ENCODE data around the gene FBP2. TPM values are rescaled to one million over a fixed set of nuclear protein-coding genes. Genes with fewer than 3 reads are reported as not detected.

The FBP2 gene
- total and polyA plus RNA-seq, 10 of the 15 experiments (the other 5 are each of a cell fraction or from before 2014, with no cell fraction given), result 0.07 to 1.1 (median 0.12) TPM; not detected in 6

- H3K27ac ChIP-seq (ENCODE audit: control insufficient read depth, insufficient read depth), result no peak overlapping the region
- H3K4me3 ChIP-seq, result no peak overlapping the region
- ChIA-PET POLR2A (no interaction called here), CTCF (interaction anchor here (0.9 to 1.0 kb wide), 2 partner anchors 18 to 27 kb away, joined by 3 to 4 read pairs; partner anchors contain the start of gene PCAT7), SMC1A (ENCODE audit: uncharacterized antibody, unreplicated experiment) (interaction anchor here (1.0 to 1.6 kb wide), 2 partner anchors 10 to 19 kb away, joined by 3 to 6 read pairs; no protein-coding TSS in a partner anchor), RAD21 (ENCODE audit: unreplicated experiment) (no interaction called here)
- BruUV-seq (replicated peaks), result no TSS peak
- DNase-seq (ENCODE audit: low read depth, low spot score), result no peak
- no peaks in the 10 kb centered on the region for H3K27me3 ChIP-seq (replicated peaks in 1 of 2; ENCODE audit: control insufficient read depth in 2 of 2, insufficient read depth in 2 of 2, low read length in 1 of 2)
- in situ Hi-C loops (cut with MboI), result no loop called here
- no peaks in the 10 kb centered on the region for H4K20me1 ChIP-seq (ENCODE audit: control insufficient read depth, insufficient read depth)
- no peak overlapping the region for H3K4me2 ChIP-seq (ENCODE audit: control insufficient read depth, insufficient read depth)
- 33% methylated on average over 5 of the region's 5 CpGs for whole genome bisulfite sequencing (ENCODE audit: insufficient coverage, insufficient replicate concordance, low lambda C conversion rate, missing lambda C conversion rate)
- H3K9me3 ChIP-seq (replicated peaks; ENCODE audit: control insufficient read depth, insufficient read depth, low read length), result no peaks in the 10 kb centered on the region
- no peak for FAIRE-seq
- no peak for ATAC-seq
- H3K36me3 ChIP-seq (ENCODE audit: control insufficient read depth in 2 of 2, insufficient read depth in 2 of 2, low read length in 1 of 2), result no peaks in the 10 kb centered on the region
- peaks cover 3% of the 10 kb centered on the region; the same call in 1 of the 2 replicates for H3K4me1 ChIP-seq (ENCODE audit: control insufficient read depth, insufficient read depth, low read length)
- TF ChIP-seq HDAC2 (IDR thresholded peaks at IDR 0.05) (no peak), TCF3 (IDR thresholded peaks at IDR 0.05; ENCODE audit: borderline replicate concordance, insufficient read depth, low read depth, low read length) (no peak), SMARCA5 (IDR thresholded peaks at IDR 0.05) (no peak), HCFC1 (IDR thresholded peaks at IDR 0.05; ENCODE audit: low read length) (no peak), MYC (IDR thresholded peaks at IDR 0.05; ENCODE audit: insufficient read depth, insufficient read length, insufficient replicate concordance, low read length, severe bottlenecking) (no peak), POU2F2 (IDR thresholded peaks at IDR 0.05; ENCODE audit: borderline replicate concordance, low read depth, low read length) (no peak), ZSCAN29 (IDR thresholded peaks at IDR 0.05) (no peak), RELA (IDR thresholded peaks at IDR 0.05; ENCODE audit: borderline replicate concordance, partially characterized antibody) (no peak), E4F1 (IDR thresholded peaks at IDR 0.05; ENCODE audit: borderline replicate concordance, partially characterized antibody) (no peak), NBN (IDR thresholded peaks at IDR 0.05) (no peak), EZH2 (IDR thresholded peaks at IDR 0.05; ENCODE audit: borderline replicate concordance, control insufficient read depth, low read depth, low read length) (no peak), ESRRA (IDR thresholded peaks at IDR 0.05; ENCODE audit: low read length) (no peak), IKZF2 (IDR thresholded peaks at IDR 0.05) (no peak), JUND (IDR thresholded peaks at IDR 0.05; ENCODE audit: low read depth, low read length) (no peak), IKZF1 (conservative IDR thresholded peaks at IDR 0.05) (no peak), NFYB (IDR thresholded peaks at IDR 0.05; ENCODE audit: insufficient read depth, low read depth, low read length) (no peak), SREBF1 (IDR thresholded peaks at IDR 0.05; ENCODE audit: low read length) (no peak)
- TF ChIP-seq, protein P1, sequence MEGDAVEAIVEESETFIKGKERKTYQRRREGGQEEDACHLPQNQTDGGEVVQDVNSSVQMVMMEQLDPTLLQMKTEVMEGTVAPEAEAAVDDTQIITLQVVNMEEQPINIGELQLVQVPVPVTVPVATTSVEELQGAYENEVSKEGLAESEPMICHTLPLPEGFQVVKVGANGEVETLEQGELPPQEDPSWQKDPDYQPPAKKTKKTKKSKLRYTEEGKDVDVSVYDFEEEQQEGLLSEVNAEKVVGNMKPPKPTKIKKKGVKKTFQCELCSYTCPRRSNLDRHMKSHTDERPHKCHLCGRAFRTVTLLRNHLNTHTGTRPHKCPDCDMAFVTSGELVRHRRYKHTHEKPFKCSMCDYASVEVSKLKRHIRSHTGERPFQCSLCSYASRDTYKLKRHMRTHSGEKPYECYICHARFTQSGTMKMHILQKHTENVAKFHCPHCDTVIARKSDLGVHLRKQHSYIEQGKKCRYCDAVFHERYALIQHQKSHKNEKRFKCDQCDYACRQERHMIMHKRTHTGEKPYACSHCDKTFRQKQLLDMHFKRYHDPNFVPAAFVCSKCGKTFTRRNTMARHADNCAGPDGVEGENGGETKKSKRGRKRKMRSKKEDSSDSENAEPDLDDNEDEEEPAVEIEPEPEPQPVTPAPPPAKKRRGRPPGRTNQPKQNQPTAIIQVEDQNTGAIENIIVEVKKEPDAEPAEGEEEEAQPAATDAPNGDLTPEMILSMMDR (IDR thresholded peaks at IDR 0.05 in 2 of 3, conservative IDR thresholded peaks at IDR 0.05 in 1 of 3; ENCODE audit: control insufficient read depth in 2 of 3, extremely low read depth in 1 of 3, insufficient read depth in 1 of 3, low read depth in 3 of 3, low read length in 3 of 3), result no peak
- H3K9ac ChIP-seq (ENCODE audit: control insufficient read depth, insufficient read depth, low read length), result no peak overlapping the region
- intact Hi-C loops (cut with micrococcal nuclease; ENCODE audit: unreplicated experiment), result no loop called here
- no peaks in the 10 kb centered on the region for H3K79me2 ChIP-seq (ENCODE audit: control insufficient read depth, insufficient read depth, low read length)
- no peak overlapping the region for H2AFZ ChIP-seq (ENCODE audit: control insufficient read depth, low read depth, low read length)
Observed at GRCh38 chr9:94581728-94582127, 11.9 kb downstream of the FBP2 start.
